Sigmoid colon (tissue), 4 donors: ENCODE measurements around the gene NCOA7.

Experiments used
- CTCF ChIP-seq, 4 experiments: fragments of 450-650 bp in 3 of 4; fragments of 200-600 bp in 1 of 4; IDR thresholded peaks; one replicate each; pipeline ENCODE4 v1.5.1; 2016 to 2019; ENCODE audit warnings: antibody characterized with exemption in 4 of 4, mild to moderate bottlenecking in 3 of 4, moderate library complexity in 2 of 4
- EP300 ChIP-seq, 4 donors: sonication (generic); formaldehyde crosslinking; IDR thresholded peaks; one replicate each; pipeline ENCODE4 v1.6.1; 2017; ENCODE audit warnings: antibody characterized with exemption in 4 of 4
- POLR2A ChIP-seq, 2 donors: fragments of 450-650 bp; IDR thresholded peaks; one replicate each; pipeline ENCODE4 v1.6.1; 2016; ENCODE audit warnings: antibody characterized with exemption in 2 of 2, mild to moderate bottlenecking in 2 of 2, moderate library complexity in 2 of 2

GRCh38 chr6:125918230-125918629 lies 127.5 kb downstream of the NCOA7 start:
- TF ChIP-seq CTCF (IDR thresholded peaks at IDR 0.05) (no peak), POLR2A (IDR thresholded peaks at IDR 0.05) (no peak), EP300 (IDR thresholded peaks at IDR 0.05) (no peak)
